Stimulated activated CD8-positive, alpha-beta memory T cell treated with anti-CD3 and anti-CD28 coated beads, Interleukin-2, amount 100 ng/mL, for 48 hours (primary cell): ENCODE results near the gene CHCHD6.

Source experiments
- DNase-seq, 2 donors: peaks; one replicate each; pipeline ENCODE4 v3.0.0-alpha.2; 2020; ENCODE audit warnings: low read depth in 2 of 2

Gene CHCHD6

DNA sequence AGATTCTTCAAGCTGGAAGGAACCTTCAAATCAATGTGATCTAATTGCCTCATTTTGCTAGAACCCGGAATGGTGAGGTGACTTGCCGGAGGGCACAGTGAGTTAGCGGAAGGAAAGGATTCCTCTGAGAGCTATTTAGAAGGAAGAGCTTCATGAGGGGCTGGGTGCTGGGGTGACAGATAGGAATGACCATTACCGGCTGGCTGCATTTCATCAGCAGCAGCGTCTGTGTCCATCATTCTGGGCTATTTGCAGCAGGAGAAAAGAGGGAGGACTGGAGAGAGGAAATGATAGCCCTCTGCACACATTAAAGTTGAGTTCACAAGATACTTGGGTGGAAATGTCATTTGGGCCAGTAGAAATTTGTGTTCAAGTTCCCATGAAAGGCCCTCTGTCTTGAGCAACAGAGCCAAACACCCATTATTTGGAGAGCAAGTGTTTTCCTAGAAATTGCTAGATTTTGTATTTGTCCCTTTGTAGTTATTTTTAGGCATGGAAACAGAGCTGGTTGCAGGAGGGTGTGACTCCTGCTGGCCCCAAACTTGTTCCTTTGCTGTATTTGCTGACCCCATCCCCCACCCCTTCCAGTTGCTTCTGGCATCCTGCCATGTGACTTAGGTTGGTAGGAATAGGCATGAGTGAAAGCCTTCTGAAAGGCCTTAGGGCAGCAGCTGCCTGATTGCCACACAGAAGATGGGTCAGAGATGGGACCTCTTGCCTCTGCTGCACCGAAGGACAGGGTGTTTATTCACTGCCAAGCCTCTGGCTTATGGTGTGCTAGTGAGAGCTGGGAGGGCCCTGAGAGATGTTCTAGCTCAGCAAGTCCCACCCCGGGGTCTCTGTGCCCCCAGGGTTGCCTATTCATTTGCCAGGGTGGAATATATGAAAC, 191.4 kb downstream of the CHCHD6 start:
- DNase-seq, result no peak

GRCh38 chr3:126896067-126896441, 192.0 kb downstream of the CHCHD6 start:
- DNase-seq, result no peak

DNA sequence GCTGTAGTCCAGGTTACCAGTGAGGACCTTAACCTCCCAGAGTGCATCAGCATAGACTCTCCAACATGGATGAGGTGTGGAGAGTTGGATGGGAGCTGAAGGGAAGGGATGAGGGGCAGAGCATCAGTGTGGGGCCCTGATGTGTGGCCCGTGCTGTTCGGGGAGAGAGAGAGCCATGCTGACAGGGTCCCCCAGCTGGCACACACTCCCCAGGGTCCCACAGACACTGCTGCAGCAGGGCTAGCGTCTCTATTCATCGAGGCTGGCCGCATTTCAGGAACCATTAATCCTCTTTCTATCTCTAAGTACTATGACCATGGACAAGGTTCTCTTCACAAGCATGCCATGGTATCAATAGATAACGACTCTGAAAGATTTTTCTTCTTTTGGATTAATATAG, 192.9 kb downstream of the CHCHD6 start:
- DNase-seq, result no peak

GRCh38 chr3:126897943-126898342, 193.9 kb downstream of the CHCHD6 start:
- no peak for DNase-seq

GRCh38 chr3:126900859-126901540, 197.0 kb downstream of the CHCHD6 start:
- no peak for DNase-seq

DNA sequence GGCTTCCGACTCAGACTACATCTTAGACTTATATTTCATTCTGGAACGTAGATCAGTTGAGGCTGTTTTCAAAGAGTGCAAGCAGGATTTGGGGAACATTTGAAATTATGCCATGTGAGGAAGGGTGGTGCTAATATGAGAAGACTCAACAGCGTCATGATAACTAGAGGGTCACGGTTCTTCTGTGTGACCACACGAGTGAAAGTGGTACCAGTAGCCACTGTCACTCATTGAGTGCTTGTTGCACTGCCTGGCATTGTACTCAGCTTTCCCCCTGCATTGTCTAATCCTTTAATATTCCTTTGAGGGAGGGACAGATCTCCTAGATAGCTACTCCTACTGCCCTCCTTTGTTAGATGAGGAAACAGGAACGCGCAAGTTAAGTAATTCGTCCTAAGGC, 197.6 kb downstream of the CHCHD6 start:
- no peak for DNase-seq

DNA sequence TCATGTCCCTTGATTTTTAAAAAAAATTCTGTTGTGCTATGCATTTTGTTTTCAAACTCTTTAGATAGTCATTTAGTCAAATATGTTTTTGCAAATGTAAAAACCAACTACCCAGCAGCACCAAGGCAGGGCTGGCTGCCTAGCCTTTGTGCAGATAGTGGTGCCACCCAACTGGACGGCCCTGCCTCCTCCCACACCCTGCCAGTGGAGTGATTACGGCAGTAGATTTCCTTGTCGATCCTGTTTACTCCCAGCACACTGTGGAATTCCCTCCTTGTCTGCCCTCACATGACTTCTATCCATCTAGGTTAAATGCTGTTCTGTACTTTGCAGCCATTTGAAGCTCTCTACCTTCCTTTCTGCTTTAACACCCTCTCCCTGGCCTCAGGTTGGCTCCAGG, 199.5 kb downstream of the CHCHD6 start:
- no peak for DNase-seq

GRCh38 chr3:126907557-126907956, 203.5 kb downstream of the CHCHD6 start:
- no peak for DNase-seq

GRCh38 chr3:126908752-126909275, 204.8 kb downstream of the CHCHD6 start:
- DNase-seq, result no peak

DNA sequence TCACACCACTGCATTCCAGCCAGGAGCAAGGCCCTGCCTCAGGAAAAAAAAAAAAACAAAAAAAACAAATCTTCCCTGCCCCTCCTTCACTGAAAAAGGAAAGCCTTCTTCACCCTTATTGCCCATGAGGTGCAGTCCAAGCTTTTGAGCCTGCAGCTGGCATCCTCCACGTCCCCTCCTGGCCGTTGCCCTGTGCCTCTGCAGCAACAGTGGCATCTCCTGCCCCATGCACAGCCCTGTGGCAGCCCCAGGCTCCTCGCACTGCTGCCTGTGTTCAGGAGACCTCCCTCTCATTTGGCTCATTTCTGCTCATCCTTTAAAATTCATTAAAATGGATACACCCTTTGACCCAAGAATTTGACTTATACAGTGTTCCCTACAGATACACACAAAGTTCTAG, 206.2 kb downstream of the CHCHD6 start:
- DNase-seq, result no peak

DNA sequence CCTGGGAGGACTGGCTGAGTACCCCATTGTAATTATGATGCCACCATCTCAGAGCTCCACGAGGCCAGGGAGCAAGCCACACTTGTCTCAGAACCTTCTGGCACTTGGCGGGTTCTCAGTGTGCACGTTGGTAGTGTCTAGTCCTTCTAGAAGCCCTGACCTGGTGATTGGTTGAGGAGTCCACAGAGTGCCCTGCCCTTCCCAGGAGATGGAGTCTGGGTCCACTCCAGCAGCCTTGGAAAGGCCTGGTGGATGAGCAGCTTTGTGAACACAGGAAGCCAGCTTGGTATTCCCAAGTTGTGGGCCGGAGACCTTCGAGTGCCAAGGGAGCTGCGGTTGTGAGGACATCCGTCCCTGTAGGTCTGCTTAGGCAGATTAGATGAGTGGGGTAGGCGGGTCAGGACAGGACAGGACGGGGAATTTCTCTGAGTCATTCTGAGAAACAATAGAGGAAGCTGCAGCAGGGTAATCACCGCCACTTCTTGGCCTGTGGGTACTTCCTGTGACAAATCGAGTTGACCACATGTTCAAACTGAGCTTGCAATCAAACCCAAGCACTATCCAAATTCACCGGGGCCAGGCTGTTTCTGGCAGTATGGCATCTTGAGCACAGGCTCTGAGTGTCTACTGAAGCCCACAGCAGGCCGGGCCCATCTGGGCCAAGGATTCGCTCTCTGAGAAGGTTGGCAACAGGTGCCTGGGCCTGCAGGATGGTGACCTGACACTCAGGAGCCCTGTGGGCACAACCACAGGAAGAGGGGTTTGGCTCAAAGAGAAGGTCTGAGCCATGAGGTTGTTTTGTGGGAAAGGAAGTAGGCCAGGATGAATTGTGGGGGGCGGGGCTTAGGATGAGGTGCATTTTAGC, 207.4 kb downstream of the CHCHD6 start:
- peak; percentile 49 to 50 for DNase-seq

DNA sequence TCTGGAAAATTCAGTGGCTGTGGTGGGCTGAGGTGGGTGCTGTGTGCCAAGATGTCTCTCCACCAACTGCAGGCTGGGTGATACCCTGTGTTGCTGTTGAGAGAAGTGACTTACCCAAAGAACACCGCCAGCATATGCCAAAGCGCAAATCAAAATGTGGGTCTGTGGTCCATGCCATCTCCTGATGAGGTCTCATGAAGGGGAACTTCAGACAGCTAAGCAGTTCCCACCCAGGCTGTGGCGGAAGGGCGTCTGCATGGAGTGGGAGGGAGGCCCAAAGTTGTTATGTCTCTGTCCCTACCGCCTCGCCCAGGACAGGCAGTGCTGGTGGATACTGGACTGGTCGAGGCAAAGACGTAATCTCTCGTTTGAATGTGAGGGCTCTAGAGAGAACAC, 208.0 kb downstream of the CHCHD6 start:
- DNase-seq, result no peak

DNA sequence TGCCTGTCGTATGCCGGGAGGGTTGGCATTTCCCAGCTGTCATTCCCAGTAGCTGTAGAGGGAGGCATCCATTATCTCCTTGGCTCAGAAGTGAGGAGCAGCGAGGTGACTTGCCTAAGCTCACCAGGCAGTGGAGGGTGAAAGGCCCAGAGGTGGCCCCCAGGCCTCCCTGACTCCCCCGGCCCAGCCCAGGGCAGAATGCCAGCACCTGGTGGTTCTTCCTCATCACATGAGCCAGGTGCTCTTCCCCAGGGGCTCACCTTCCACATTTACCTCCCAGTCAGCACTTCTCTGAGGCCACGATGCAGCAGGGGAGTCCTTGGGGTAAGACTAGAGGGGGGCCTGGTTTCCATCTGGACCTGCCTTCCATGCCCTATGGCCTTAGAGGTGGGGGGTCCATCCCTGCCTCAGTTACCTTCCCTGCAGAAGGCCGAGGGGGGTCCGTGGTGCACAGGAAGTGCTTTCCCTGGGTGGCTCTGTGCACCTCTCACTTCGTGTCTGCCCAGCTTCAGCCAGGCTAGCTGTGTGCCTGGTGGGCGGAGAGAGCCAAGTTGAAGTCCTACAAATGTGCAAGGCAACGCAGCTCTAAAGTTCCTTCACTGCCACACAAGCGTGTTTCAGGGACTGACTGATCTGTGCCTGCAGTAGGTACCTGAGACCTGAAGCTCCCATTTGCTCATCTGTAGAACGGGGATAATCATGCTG, 208.6 kb downstream of the CHCHD6 start:
- no peak for DNase-seq

DNA sequence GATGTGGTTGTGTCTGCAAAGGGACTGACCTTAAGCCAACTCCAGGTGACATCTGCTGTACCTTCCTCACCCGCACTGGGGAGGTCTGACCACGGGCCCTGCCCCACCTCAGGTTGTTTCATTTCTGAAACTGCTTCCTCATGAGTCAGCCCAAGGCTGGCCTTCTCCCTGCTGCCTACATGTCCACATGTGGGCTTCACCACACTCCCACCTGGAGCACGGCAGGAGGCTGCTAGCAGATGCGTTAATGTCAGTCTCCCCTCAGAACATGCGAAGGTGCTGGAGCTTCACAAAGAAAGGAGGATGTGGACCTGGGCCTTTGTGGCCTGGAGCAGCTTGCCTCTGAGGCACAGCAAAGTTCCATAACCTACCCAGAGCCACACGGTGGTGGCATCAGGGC, 209.5 kb downstream of the CHCHD6 start:
- DNase-seq, result no peak

- DNase-seq, result no peak
Measured at GRCh38 chr3:126914226-126914625, 210.2 kb downstream of the CHCHD6 start.

DNA sequence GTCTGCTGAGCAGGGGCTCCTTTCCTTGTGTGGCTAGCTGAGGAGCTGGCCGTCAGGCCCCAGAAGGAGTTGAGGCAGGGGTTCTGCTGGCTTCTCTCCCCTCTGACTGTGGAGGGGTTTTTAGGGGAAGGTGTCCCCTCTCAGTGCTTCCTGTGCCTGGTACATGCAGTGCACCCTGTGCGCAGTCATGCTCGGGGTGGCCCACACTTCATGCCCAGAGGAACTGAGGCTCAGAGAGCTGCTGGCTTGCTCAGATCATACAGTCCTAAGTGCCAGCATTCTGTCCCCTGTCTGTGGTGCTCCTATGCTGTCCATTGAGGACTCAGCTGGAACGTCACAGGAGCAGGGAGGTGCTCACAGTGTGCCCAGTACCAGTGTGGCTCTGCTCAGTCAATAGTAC, 211.0 kb downstream of the CHCHD6 start:
- DNase-seq, result no peak

GRCh38 chr3:126916546-126916945, 212.5 kb downstream of the CHCHD6 start:
- DNase-seq, result no peak

- DNase-seq, result no peak
Measured at GRCh38 chr3:126917232-126917804, 213.3 kb downstream of the CHCHD6 start.

- DNase-seq, result no peak
Measured at GRCh38 chr3:126918355-126918821, 214.3 kb downstream of the CHCHD6 start.

GRCh38 chr3:126921085-126921824, 217.2 kb downstream of the CHCHD6 start:
- DNase-seq, result no peak
